ELR (cell line): ENCODE results near the gene TEKT3.

ENCODE experiments used
- DNase-seq: peaks from one replicate; pipeline ENCODE4 v3.0.0-alpha.2; 2015; ENCODE audit warnings: low read depth

The TEKT3 gene

GRCh38 chr17:15341385-15341849 is at the start of gene TEKT3:
TSS of gene TEKT3 (minus strand) at chr17:15341597. CDS start at chr17:15331585, 10,012 bp downstream.
- peak; percentile 61 for DNase-seq

GRCh38 chr17:15388356-15389041 is 47.1 kb upstream of the TEKT3 start:
- no peak for DNase-seq

- DNase-seq, result no peak
Observed at GRCh38 chr17:15386083-15386482, 44.7 kb upstream of the TEKT3 start.

GRCh38 chr17:15385305-15385704 is 43.9 kb upstream of the TEKT3 start:
- DNase-seq, result no peak

- DNase-seq, result no peak
Observed at GRCh38 chr17:15384142-15384787, 42.9 kb upstream of the TEKT3 start.

- DNase-seq, result no peak
Observed at GRCh38 chr17:15382914-15383313, 41.5 kb upstream of the TEKT3 start.

- DNase-seq, result no peak
Observed at GRCh38 chr17:15381707-15382106, 40.3 kb upstream of the TEKT3 start.

- DNase-seq, result no peak
Observed at GRCh38 chr17:15380446-15380845, 39.0 kb upstream of the TEKT3 start.

- no peak for DNase-seq
Observed at GRCh38 chr17:15379659-15380058, 38.3 kb upstream of the TEKT3 start.

GRCh38 chr17:15378243-15378642 is 36.8 kb upstream of the TEKT3 start:
- DNase-seq, result no peak

- DNase-seq, result peak; percentile 33
Observed at GRCh38 chr17:15377616-15378015, 36.2 kb upstream of the TEKT3 start.

- DNase-seq, result peak; percentile 83
Observed at GRCh38 chr17:15377200-15377599, 35.8 kb upstream of the TEKT3 start.

- no peak for DNase-seq
Observed at GRCh38 chr17:15371376-15372130, 30.2 kb upstream of the TEKT3 start.

GRCh38 chr17:15368600-15368999 is 27.2 kb upstream of the TEKT3 start:
- DNase-seq, result no peak

- DNase-seq, result no peak
Observed at GRCh38 chr17:15366026-15366425, 24.6 kb upstream of the TEKT3 start.

GRCh38 chr17:15364615-15365014 is 23.2 kb upstream of the TEKT3 start:
- no peak for DNase-seq

- no peak for DNase-seq
Observed at GRCh38 chr17:15363702-15364101, 22.3 kb upstream of the TEKT3 start.

- DNase-seq, result no peak
Observed at GRCh38 chr17:15361592-15361991, 20.2 kb upstream of the TEKT3 start.

GRCh38 chr17:15361151-15361550 is 19.8 kb upstream of the TEKT3 start:
- DNase-seq, result no peak

GRCh38 chr17:15354256-15354655 is 12.9 kb upstream of the TEKT3 start:
- no peak for DNase-seq

- DNase-seq, result peak; percentile 75
Observed at GRCh38 chr17:15351925-15352324, 10.5 kb upstream of the TEKT3 start.

- DNase-seq, result no peak
Observed at GRCh38 chr17:15351478-15351840, 10.1 kb upstream of the TEKT3 start.
